HG02610 (cell line): ENCODE data around the gene GUK1.
"Not testable (repeated sequence)": the region's sequence is repeated elsewhere in the genome, so short reads cannot be mapped to it uniquely, and the experiment has no call there.

Source experiments
- ATAC-seq: cut with Tn5 transposase; IDR thresholded peaks from one replicate; pipeline ENCODE4 v1.9.1; 2021; ENCODE audit warnings: mild to moderate bottlenecking, moderate library complexity; ENCODE audit not compliant: unreplicated experiment

GUK1 gene

DNA sequence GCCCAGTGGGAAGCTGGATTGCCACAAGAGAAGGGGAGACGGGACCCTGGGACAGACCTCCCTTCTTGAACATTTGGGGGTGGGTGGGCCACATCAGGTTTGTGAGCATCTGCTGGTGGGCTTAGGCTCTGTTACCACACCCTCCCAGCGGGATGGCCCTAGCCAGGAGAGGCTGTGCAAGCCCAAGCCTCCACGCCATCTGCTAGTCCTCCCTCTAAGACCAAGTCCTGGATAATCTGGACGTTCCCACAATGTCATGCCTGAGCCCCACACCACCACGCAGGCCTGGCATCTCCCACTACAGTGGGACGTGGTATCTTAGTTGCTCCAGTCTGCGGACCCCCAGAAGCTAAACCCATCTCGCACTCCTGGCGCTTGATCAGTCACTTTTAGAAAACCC, 21.8 kb downstream of the GUK1 start:
- no peak for ATAC-seq

DNA sequence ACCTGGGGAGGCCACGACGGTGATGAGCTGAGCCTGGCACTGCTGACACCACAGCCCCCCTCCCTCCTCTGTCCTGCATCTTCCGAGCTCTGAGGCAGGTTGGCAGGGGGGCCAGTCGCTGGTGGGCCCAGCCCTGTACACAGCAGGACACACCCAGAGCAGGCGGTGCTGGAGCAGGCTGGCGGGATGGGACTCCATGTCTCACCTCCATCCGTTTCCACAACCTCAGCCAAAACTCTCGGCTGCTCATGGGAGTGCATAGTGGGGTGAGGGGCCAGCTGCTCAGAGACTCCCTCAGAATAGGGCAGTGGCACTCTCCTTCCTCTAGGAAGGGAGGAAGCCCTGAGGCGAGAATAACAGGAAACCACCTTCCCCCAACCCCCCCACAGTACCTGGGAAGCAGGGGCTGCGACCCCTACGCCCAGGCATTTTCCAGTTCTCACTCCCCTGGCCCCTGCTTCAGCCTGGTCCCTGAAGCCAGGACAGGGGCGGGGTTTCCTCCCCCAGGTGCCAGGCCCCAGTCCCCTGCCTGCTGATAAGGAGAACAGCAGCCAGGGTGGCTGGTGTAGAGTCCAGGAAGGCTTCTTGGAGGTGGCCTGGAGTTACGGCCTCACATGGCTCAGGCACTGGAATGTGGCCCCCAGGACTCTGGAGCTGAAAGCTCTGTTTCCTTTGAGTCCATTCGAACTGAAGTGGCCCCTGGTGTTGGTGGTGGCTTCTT, 22.4 kb downstream of the GUK1 start:
- ATAC-seq: no peak

DNA sequence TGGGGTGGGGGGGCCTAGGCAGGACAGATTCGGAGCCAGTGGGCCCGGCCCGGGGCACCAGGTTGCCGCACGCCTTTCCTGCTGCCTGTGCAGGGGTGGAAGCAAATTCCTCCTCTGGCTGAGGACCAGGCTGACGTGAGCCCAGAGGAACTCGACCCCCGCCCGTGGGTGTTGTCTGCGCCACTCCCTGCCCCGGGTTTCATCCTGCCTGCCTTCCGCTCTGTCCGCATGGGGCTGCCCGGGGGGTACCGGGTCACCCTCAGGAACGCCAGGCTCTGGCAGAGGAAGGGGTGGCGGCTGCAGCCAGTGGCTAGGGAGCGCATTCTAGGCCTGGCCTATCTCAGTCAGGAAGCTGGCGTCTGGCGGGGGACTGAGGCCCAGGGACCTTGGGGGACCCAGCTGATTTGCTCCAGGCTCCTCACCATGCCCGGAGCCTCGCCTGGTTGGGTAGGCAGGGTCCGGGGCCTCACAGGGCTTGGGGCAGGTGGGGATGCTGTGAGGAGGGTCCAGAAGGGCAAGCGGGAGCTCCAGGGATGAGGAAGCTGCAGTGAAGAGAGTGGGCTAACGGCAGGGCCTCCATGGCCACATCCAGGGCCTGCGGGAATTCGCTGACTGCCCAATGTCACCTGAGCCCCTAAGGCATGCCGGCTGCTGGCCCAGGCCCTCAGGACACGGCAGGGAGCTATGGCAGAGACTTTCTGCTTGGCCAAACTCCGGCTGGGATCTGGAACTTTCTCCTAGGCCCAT, 23.1 kb downstream of the GUK1 start:
- no peak for ATAC-seq

DNA sequence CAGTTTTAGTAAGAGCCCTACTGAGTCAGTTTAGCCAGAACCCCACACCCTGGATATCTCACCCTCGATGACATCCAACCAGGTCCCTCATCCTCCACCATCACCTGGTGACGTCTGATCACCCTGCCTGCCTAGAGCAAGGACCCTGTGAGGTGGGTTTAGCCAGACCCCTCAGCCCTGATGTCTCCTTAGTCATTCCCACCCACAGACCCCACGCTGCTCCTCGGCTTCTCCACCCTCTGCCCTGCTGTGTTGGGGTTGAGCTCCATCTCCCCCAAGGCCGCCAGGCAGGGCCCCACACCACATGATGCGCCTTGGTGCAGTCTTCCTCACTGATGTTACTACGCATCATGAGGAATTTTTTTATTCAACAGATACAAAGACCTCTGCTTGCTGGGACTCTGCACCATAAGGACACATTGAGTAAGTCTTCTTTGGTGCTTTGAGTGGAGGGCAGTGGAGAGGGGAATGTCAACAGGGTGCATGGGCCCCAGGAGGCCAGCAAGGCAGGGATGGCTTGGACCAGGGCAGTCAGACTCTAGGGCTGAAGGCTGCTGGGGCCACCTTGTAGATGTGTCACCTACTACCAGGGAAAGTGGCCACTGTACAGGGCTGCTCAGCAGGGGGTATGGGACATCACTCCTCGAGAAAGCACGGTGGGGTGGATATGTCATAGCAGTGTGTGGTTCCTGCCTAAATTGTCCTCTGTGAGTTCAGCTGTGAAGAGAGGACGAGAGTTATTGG, 23.9 kb downstream of the GUK1 start:
- no peak for ATAC-seq

DNA sequence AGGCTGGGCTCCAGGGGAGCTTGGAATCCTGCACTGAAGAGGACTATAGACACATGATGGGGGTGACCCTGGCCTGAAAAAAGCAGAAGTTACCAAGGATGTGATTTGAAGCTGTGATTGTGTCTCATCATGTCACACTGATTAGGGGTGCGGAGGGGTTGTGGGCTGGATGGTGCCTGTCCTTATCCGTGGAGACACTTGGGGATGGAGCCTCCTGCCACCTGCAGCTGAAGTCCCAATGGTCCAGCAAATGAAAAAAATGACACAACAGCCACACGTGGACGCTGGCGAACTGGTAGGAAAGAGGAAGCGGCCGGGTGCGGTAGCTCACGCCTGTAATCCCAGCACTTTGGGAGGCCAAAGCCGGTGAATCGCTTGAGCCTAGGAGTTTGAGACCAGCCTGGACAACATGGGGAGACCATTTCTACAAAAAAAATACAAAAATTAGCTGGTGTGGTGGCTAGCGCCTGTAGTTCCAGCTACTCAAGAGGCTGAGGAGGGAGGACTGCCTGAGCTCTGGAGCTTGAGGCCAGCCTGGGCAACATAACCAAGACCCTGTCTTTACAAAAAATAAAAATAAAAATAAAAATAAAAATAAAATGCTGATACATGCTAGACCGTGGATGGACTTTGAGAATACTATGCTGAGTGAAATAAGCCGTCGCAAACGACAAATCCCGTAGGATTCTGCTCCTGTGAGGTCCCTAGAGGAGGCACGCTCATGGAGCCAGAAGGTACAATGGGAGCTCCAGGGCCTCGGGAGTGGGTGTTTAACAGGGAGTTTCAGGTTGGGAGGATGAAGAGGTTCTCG, 24.7 kb downstream of the GUK1 start:
- ATAC-seq: no peak

DNA sequence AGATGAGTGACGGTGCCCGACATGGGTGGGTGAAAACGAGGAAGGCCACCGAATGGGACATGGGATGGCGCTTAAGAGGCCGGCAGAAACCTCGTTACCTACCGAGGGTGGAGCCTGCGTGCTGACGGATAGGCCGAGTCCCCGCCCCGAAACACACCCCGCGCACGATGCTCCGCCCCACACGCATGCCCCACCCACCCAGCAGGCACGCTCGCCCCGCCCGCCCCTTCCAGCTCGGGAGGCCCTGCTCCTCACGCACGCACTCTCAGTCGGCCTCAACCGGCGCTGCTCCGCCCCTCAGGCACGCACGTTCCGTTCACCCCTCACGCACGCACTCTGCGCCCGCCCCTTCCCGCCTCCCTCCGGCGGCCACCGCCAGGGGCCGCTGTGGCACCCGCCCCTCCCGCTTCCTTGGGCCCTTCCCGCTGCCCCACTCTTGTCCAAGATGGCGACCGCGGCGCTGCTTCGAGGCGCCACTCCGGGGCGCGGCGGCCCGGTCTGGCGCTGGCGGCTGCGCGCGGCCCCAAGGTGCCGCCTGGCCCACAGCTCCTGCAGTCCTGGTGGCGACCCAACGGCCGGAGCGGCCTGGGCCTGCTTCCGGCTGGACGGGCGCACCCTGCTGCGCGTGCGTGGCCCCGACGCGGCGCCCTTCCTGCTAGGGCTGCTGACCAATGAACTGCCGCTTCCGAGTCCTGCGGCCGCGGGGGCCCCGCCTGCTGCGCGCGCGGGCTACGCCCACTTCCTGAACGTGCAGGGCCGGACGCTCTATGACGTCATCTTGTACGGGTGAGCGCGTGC, 25.5 kb downstream of the GUK1 start, which contains the start of gene IBA57:
Gene IBA57 (plus strand): TSS at position 433 of the 798 bp plus-strand sequence. CDS start 13 bp downstream, at position 446.
- ATAC-seq: peak; percentile 82

DNA sequence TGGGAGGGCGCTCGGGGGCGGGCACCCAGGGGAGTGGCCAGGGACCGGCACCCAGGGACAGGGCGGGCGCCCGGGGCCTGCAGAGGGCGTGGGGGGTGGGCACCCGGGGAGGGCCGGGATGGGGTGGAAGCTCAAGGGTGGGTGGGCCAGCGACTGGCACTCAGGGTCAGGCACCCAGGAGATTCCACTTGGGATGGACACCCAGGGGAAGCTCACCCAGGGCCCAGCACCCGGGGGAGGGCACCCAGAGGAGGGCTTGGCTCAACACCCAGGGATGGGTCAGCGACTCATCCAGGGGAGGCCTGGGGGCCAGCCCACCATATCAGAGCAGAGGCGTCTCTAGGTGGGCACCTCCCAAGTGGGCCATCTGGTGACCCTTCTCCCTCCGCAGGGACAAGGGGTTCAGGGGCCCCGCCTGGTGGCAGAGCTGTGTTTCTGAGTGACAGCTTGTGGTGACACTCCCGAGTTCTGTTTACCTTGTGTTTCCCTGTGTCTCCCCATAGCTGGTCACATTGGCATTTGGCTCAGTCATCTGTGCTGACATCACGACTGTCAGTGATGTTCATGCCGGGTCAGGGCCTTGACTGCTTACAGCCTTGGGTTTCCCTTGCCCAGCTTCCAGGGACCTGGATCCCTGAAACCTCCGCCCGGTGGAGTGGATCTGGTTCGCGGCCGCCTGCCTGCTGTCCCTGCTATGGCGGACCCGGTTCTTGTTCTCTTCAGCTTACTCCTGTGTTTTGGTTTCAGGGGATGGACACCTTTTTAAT, 26.3 kb downstream of the GUK1 start:
- ATAC-seq: peak; percentile 6

DNA sequence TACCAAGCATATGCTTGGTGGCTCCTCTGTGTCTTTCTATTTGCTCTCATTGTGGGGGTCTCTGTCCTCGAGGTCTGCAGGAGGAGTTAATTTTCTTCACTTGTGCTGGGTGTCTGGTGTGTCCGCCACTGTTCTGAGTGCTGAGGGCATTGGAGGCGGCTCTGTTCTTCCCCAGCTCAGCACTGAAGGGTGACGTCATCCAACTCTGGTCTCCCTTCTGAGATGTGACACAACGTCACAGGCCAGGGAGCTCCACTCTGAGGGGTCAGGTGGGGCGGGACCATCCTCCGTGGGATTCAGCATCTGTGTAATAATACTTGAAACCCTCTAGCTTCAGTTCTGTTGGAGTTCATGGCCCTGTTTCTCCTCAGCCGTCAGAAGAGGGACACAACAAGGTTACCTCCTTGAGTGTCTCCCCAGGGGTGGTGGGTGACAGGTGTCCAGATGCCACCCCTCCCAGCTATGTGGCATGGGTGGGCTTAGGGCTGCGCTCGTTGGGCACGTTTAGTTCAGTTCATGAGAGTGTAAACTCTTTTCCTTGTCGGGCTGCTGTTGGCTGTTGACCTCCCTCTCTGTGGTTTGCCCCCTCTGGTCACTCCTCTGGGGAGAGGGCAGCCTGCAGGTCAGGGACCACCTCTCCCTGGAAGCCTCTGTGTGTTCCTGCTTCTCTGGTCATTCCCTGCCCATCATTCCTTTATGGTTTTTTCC, 28.6 kb downstream of the GUK1 start:
- ATAC-seq: no peak

DNA sequence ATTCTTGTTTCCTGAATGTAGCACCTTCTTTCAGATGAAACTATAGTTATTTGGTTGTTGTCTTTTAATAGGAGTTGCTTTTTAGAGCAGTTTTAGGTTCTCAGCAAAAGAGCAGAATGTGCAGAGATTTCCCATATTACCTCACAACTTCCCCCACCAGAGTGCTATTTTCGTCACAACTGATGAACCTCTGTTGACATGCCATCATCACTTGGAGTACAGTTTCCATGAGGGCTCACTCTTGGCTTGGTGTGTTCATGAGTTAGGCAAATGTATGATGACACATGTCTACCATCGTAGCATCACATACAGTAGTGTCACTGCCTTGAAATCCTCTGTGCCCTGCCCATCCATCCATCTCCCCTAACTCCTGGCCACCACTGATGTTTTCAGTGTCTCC, 29.3 kb downstream of the GUK1 start:
- ATAC-seq: no peak

DNA sequence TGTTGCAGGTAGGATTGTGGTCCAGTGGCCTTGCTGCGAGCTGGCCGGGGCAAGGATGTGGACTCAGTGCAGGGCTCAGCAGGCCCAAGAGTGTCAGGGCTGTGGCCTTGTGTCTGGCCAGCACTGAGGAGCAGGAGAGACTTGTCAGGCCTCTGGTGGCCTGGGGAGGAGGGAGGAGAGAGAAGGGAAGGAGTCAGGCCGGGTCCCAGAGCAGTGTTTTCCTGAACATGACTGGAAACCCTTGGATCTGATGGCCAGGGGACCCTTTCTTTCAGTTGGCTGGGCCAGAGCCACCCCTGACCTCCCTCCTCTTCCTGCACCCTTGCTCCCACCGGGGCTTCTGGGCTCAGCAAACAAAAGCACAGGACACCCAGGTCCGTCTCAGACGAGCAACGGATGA, 30.6 kb downstream of the GUK1 start:
- ATAC-seq: no peak

DNA sequence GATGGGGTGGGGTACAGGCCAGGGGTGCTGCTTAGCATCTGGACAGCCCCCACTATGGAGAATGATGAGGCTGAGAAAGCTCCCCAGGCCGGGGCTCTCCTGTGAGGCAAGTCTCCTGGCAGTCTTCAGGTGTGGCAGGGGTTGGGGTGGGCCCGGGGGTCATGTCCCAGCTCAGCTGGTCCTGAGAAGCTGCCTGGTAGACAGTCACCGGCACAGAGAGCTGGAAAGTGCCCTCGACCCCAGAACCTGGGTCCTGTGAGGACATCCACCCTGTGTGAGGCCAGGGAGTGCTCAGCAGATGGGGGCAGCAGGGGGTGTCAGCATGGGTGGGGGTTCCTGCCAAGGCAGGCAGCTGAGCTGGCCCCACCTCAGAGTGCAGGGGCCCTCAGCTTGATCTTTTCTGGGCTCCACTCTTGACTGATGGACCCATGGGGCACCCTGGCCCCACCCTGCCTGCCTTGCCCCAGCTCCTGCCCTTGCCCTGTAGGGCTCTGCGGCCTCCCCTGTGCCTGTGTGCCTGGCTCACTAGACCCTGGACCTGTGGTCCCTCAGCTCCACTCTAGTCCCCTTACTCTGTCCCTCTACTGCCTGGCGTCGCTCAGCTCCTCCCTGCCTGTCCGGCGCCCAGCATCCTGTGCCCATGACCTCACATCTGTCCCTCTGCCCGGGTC, 31.3 kb downstream of the GUK1 start:
- no peak for ATAC-seq

DNA sequence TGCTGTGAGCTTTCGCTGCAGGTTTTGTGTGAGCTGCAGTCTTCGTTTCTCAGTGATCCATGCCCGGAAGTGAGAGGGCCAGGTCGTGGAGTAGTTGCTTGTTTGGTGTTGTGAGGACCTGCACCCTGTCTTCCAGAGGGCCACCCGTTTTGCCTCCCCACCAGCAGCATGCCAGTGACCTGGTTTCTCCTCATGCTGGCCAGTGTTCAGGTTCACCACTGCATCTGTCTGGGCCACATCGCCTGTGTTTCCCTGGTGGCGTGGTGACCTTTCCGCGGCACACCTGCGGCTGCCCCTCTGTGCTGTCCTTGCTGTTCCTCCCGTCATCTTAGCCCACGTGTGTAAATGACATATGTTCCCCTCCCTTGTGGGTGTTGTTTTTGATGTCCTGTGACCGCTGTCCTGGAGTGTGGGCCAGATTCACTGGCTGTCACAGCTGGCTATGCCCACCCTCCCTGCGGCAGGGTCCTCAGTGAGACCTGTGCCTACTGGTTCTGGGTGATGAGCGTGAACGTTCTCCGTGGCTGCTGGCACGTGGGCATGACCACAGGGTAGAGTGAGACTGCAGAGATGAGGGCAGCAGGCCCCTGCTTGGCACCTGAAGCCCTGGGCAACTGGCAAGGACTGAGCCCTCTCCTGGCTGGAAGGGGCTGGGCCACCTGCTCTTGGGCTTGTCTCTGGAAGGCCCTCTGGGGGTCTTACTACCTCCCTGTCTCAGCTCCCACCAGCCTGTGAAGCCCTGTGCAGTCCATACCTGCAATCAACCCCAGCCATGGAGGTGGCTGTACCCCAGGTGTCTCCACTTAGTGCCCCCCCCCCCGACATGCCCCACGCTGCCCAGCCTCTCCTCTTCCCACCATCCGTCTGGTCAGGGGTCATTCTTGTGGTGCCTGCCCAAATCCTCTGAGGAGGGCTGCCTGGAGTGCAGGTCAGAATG, 32.8 kb downstream of the GUK1 start:
- no peak for ATAC-seq

DNA sequence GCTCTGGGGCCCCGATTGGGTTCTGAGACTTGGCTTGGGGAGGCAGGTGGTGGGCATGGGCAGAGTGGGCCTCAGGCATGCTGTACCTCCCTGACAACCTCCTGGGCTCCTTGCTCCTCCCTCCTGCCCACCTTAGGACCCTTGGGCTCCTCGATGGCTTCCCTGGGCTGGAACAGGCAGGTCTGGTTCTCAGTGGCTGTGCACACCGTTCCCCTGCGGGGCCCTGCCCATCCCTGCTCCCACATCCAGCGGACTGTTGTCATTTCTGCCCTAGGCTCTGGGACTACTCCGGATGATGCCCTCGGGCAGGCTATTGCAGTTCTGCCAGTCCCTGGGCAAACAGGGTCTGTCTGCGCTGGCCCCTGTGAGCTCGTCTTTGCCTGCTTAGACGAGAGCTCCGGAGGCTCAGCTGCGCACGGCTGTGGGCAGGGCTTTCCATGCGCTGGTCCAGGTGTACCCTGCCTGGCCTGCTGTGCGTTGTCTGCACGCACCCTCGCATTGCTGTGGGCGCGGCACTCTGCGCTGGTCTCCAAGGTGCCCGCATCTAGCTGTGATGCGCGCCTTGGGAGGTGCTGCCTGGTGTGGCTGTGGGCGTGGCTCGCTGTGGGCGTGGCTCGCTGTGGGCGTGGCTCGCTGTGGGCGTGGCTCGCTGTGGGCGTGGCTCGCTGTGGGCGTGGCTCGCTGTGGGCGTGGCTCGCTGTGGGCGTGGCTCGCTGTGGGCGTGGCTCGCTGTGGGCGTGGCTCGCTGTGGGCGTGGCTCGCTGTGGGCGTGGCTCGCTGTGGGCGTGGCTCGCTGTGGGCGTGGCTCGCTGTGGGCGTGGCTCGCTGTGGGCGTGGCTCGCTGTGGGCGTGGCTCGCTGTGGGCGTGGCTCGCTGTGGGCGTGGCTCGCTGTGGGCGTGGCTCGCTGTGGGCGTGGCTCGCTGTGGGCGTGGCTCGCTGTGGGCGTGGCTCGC, 33.7 kb downstream of the GUK1 start:
- ATAC-seq: not testable (repeated sequence)

DNA sequence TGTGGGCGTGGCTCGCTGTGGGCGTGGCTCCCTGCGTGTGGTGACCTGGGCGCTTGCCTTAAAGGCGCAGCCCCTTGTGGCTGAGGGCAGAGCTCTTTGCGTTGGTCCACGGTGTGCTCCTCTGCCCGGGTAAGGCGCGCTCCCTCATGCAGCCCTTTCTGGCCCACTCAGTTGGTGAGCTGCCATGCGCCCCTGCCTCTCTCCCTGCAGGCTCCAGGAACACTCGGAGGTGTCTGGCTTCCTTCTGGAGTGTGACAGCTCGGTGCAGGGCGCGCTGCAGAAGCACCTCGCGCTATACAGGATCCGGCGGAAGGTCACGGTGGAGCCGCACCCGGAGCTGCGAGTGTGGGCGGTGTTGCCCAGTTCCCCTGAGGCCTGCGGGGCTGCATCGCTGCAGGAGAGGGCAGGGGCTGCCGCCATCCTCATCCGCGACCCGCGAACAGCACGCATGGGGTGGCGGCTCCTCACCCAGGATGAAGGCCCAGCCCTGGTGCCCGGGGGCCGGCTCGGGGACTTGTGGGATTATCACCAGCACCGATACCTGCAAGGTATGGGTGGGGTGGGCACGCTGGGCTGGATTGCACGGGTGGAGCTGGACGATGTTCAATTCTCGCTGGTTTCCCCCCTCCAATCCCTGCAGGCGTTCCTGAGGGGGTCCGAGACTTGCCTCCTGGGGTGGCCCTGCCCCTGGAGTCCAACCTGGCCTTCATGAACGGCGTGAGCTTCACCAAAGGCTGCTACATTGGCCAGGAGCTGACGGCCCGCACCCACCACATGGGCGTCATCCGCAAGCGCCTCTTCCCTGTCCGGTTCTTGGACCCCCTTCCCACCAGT, 34.6 kb downstream of the GUK1 start:
- ATAC-seq: no peak
